ENCODE data around the gene LETM1. TPM values are rescaled to one million over a fixed set of nuclear protein-coding genes. Genes with fewer than 3 reads are reported as not detected.

LETM1 gene
- total RNA-seq = 64.9 and 69.2 TPM in 2 replicates

- intact Hi-C loops (cut with micrococcal nuclease) = loop anchor here (1.0 to 5.0 kb wide), 10 partner anchors 14 to 1106 kb away; partner anchors contain the start of genes CFAP99, HAUS3, MXD4 and NELFA
Measured at GRCh38 chr4:1856071-1856942, at the start of gene LETM1. Gene LETM1 (minus strand): TSS chr4:1856156. CDS start chr4:1855950, 206 bp downstream.

- intact Hi-C loops (cut with micrococcal nuclease) = no loop called here
Measured at GRCh38 chr4:1904042-1904441, 48.1 kb upstream of the LETM1 start.

- intact Hi-C loops (cut with micrococcal nuclease) = no loop called here
Measured at GRCh38 chr4:1903035-1903434, 47.1 kb upstream of the LETM1 start.

GRCh38 chr4:1902243-1902642 lies 46.3 kb upstream of the LETM1 start:
- intact Hi-C loops (cut with micrococcal nuclease) = no loop called here

DNA sequence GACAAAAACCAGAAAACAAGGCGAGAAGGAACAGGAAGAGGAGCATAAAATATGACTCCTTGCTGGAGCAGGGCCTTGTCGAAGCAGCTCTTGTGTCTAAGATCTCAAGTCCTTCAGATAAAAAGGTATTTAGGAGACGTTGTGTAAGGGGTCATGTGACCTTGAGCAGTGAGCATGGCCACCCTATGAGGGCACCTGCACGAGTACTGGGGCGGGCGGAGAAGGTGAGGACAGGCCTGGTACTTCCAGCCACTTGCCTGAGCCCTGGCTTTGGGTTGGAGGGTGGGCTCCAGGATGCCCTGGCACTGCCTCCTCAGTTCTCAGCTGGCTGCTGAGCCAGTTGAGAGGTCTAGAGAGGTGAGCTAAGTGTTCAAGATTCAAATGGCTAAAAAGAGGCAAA lies 45.2 kb upstream of the LETM1 start:
- intact Hi-C loops (cut with micrococcal nuclease) = no loop called here

DNA sequence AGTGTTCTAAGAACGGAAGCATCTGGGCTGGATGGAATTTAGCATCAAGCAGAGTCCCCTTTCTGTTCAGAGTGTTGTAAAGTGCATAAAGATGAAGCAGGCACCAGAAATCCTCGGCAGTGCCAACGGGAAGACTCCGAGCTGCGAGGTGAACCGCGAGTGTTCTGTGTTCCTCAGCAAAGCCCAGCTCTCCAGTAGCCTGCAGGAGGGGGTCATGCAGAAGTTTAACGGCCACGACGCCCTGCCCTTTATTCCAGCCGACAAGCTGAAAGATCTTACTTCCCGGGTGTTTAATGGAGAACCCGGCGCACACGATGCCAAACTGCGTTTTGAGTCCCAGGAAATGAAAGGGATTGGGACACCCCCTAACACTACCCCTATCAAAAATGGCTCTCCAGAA lies 44.7 kb upstream of the LETM1 start:
- intact Hi-C loops (cut with micrococcal nuclease) = no loop called here

- intact Hi-C loops (cut with micrococcal nuclease) = no loop called here
Measured at GRCh38 chr4:1900087-1900433, 44.1 kb upstream of the LETM1 start.

DNA sequence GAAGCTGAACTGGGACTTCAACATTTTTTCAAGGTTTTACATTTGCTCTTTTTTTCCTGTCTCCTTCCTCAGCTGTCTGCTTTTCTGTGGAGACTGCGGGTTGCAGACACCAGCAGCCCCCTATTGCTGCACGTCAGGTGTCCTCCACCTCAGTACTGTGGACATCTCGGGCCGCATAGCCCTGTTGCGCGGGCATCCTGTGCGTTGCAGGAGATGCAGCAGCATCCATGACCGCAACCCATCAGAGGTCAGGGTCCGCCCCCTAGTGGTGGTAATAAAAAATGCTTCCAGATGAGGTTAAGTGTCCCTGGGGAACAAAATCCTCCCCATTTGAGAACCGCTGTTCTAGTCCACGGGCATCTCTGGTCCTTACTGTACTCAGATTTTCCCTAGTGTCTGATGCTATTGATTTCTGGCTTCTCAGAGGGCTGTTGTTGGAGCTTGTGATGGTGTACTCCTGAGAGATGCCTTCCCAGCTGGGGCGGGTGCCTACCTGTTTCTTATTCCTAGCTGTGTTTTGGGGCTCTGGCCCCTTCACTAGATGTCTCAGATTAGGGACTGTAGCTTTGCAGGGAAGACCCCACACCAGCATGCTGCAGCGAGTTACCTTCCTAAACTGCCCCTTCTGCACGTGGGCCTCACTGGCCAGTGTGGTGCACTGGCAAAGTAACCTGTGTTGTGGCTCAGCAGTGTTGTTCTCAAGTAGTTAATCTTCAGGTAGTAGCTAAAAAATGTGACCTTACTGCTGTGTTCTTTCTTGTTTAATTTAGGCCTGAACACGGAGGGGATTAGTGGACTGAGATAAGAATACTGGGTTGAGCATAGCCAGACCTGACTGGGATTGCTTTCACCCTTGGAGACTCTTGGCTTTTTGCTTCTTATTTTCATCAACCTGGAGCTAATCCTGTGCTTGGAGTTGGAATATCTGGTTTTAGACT lies 43.5 kb upstream of the LETM1 start:
- intact Hi-C loops (cut with micrococcal nuclease) = loop anchor here (1.0 to 5.0 kb wide), 4 partner anchors 26 to 151 kb away; partner anchors contain the start of gene LETM1

- intact Hi-C loops (cut with micrococcal nuclease) = loop anchor here (1.0 to 5.0 kb wide), 4 partner anchors 25 to 150 kb away; partner anchors contain the start of gene LETM1
Measured at GRCh38 chr4:1898681-1899080, 42.7 kb upstream of the LETM1 start.

DNA sequence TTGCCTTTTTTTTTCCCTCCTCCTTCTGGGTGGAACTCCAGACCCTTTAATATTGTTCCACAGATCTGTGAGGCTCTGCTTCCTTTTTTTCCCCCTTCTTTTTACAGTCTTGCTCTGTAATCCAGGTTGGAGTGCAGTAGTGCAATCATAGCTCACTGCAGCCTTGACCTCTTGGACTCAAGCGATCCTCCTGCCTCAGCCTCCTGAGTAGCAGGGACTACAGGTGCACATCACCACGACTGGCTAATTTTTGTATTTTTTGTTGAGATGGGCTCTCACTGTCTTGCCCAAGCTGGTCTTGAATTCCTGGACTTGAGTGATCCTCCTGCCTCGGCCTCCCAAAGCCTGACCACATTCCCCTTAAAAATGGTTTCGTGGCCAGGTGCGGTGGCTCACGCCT lies 42.1 kb upstream of the LETM1 start:
- intact Hi-C loops (cut with micrococcal nuclease) = loop anchor here (5.0 kb wide), 1 partner anchor 86 kb away; no protein-coding TSS in a partner anchor

GRCh38 chr4:1896658-1896991 lies 40.7 kb upstream of the LETM1 start:
- intact Hi-C loops (cut with micrococcal nuclease) = loop anchor here (5.0 kb wide), 1 partner anchor 84 kb away; no protein-coding TSS in a partner anchor

- intact Hi-C loops (cut with micrococcal nuclease) = loop anchor here (5.0 kb wide), 1 partner anchor 84 kb away; no protein-coding TSS in a partner anchor
Measured at GRCh38 chr4:1895971-1896657, 40.2 kb upstream of the LETM1 start.

DNA sequence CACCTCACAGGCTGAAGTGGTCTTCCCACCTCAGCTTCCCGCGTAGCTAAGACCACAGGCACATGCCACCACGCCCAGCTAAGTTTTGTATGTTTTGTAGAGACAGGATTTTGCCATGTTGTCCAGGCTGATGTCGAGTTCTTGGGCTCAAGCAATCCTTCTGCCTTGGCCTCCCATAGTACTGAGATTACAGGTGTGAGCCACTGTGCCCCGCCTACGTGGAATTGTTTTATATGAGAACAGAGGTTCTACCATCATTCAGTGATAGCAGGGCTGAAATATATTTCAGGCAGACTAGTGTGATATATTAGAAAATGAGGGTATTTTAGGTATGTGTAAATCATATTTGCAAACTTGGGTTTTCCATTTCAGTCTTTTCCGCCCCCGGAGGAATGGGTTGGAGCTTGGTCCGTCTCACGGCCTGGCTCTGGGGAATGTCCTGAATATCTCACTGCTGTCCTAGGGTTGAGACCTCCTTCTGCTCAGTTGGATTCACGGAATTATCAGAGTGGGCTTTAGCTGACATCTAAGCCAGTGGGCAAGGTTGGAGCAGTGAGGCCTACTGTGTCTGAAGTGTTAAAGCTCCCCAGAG lies 35.1 kb upstream of the LETM1 start:
- intact Hi-C loops (cut with micrococcal nuclease) = no loop called here

GRCh38 chr4:1887052-1887451 lies 31.1 kb upstream of the LETM1 start:
- intact Hi-C loops (cut with micrococcal nuclease) = no loop called here

GRCh38 chr4:1885414-1885813 lies 29.5 kb upstream of the LETM1 start:
- intact Hi-C loops (cut with micrococcal nuclease) = no loop called here

GRCh38 chr4:1883583-1883982 lies 27.6 kb upstream of the LETM1 start:
- intact Hi-C loops (cut with micrococcal nuclease) = no loop called here

DNA sequence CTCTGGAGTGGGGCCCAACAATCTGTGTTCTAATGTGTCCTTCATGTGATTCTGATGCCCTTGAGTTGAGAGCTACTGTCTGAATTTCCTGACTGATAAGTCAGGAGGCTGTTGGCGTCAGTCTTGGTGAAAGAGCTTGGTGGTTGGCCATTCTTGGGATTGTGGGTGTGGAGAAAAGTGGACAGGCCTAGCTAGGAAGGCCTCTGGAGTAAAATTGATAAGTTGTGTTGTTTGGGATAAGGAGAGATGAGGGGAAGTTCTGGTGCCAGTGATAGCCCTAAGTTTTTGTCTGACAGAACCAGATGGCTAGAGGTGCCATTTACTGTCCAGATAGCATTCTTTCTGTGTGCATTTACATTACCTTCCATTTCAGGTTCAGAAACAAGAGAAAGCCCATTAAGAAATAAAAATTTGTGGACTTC lies 26.9 kb upstream of the LETM1 start:
- intact Hi-C loops (cut with micrococcal nuclease) = no loop called here

- intact Hi-C loops (cut with micrococcal nuclease) = no loop called here
Measured at GRCh38 chr4:1880332-1880731, 24.4 kb upstream of the LETM1 start.

DNA sequence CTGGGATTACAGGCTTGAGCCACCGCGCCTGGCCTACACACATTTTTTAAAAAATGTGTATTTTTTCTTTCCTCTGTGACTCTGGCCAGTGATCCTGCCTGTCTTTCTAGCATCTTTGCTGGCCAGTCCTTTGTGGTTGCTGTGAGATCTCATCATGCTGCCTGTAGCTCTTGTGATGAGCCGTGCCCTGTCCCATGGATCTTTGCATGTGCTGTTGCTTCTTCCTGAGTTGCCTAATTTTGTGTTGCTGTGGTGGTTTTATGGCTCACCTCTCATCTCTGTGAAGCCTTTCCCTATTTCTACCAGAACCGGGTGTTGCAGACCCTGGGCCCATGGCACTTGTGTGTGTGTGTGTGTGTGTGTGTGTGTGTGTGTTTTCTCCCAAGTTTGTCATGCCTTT lies 23.5 kb upstream of the LETM1 start:
- intact Hi-C loops (cut with micrococcal nuclease) = no loop called here

- intact Hi-C loops (cut with micrococcal nuclease) = loop anchor here (5.0 kb wide), 5 partner anchors 38 to 1088 kb away; partner anchors contain the start of genes CFAP99, GRK4, NELFA and NOP14
Measured at GRCh38 chr4:1874201-1874600, 18.2 kb upstream of the LETM1 start.

DNA sequence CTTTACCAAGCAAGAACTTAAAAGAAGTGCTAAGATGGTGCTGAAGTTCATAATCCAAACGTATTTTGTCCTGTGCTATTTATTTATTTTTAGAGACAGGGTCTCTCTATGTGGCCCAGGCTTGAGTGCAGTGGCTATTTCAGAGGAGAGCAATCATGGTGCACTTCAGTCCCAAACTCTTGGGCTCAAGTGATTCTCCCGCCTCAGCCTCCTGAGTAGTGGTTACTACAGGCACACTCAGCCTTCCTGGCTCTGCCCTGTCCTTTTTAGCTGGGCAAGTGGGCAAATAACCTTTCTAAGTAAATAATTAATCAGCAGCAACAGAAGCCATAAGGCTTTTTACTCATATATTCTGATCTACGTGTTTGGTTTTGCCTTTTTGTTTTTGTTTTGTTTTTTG lies 17.8 kb upstream of the LETM1 start:
- intact Hi-C loops (cut with micrococcal nuclease) = loop anchor here (1.0 to 5.0 kb wide), 7 partner anchors 26 to 1089 kb away; partner anchors contain the start of genes CFAP99, GRK4, NELFA and NOP14

Data from T-helper 1 cell treated with Interleukin-12 subunit alpha and Interleukin-12 subunit beta and Interleukin-4 antibody, amounts not matched to agents 30 ng/mL and 1 ng/mL, for 36 hours (primary cell).